ENCODE measurements around the gene SLIT3.

The SLIT3 gene

GRCh38 chr5:169098331-169099121 is 202.4 kb downstream of the SLIT3 start:
- Histone ChIP-seq H3K27ac (ENCODE audit: low read depth, low read length) (no peak overlapping the region), H3K27me3 (ENCODE audit: control insufficient read depth, low read length) (no peaks in the 10 kb centered on the region; the same call in 1 of the 2 replicates), H4K20me1 (ENCODE audit: control insufficient read depth, insufficient read depth, low read depth, low read length) (no peaks in the 10 kb centered on the region), H3K36me3 (ENCODE audit: control insufficient read depth, low read length) (no peaks in the 10 kb centered on the region), H3K4me1 (ENCODE audit: control insufficient read depth, low read length) (no peaks in the 10 kb centered on the region), H3K9me3 (ENCODE audit: control insufficient read depth, insufficient read depth, low read length) (no peaks in the 10 kb centered on the region), H3F3A (ENCODE audit: control insufficient read depth, insufficient read depth) (no peaks in the 10 kb centered on the region), H3K79me2 (ENCODE audit: control insufficient read depth, low read length) (no peaks in the 10 kb centered on the region), H3K4me2 (ENCODE audit: low read length) (no peak overlapping the region), H3K9me2 (replicated peaks; ENCODE audit: control insufficient read depth, low read length) (no peaks in the 10 kb centered on the region), H3K4me3 (ENCODE audit: low read length) (no peak overlapping the region)
- TF ChIP-seq CTCF (IDR thresholded peaks at IDR 0.05; ENCODE audit: low read depth, low read length, poor library complexity, severe bottlenecking) (no peak), EZH2phosphoT487 (IDR thresholded peaks at IDR 0.05; ENCODE audit: borderline replicate concordance, low read length) (no peak)

- H3F3A ChIP-seq (ENCODE audit: control insufficient read depth, insufficient read depth) = no peaks in the 10 kb centered on the region
- no peak overlapping the region for H3K4me2 ChIP-seq (ENCODE audit: low read length)
- H3K79me2 ChIP-seq (ENCODE audit: control insufficient read depth, low read length) = no peaks in the 10 kb centered on the region
- H3K9me2 ChIP-seq (replicated peaks; ENCODE audit: control insufficient read depth, low read length) = no peaks in the 10 kb centered on the region
- H3K4me3 ChIP-seq (ENCODE audit: low read length) = no peak overlapping the region
- H3K27me3 ChIP-seq (ENCODE audit: control insufficient read depth, low read length) = no peaks in the 10 kb centered on the region; the same call in 1 of the 2 replicates
- TF ChIP-seq EZH2phosphoT487 (IDR thresholded peaks at IDR 0.05; ENCODE audit: borderline replicate concordance, low read length) (no peak), CTCF (IDR thresholded peaks at IDR 0.05; ENCODE audit: low read depth, low read length, poor library complexity, severe bottlenecking) (no peak)
- no peaks in the 10 kb centered on the region for H3K4me1 ChIP-seq (ENCODE audit: control insufficient read depth, low read length)
- no peaks in the 10 kb centered on the region for H3K36me3 ChIP-seq (ENCODE audit: control insufficient read depth, low read length)
- H3K27ac ChIP-seq (ENCODE audit: low read depth, low read length) = no peak overlapping the region
- H3K9me3 ChIP-seq (ENCODE audit: control insufficient read depth, insufficient read depth, low read length) = no peaks in the 10 kb centered on the region
- no peaks in the 10 kb centered on the region for H4K20me1 ChIP-seq (ENCODE audit: control insufficient read depth, insufficient read depth, low read depth, low read length)
Observed at GRCh38 chr5:169097374-169098326, 203.3 kb downstream of the SLIT3 start.

- Histone ChIP-seq H3K4me2 (ENCODE audit: low read length) (no peak overlapping the region), H3K27me3 (ENCODE audit: control insufficient read depth, low read length) (no peaks in the 10 kb centered on the region; the same call in 1 of the 2 replicates), H3K36me3 (ENCODE audit: control insufficient read depth, low read length) (no peaks in the 10 kb centered on the region), H3K4me3 (ENCODE audit: low read length) (no peak overlapping the region), H3K4me1 (ENCODE audit: control insufficient read depth, low read length) (no peaks in the 10 kb centered on the region), H3K9me2 (replicated peaks; ENCODE audit: control insufficient read depth, low read length) (no peaks in the 10 kb centered on the region), H3F3A (ENCODE audit: control insufficient read depth, insufficient read depth) (no peaks in the 10 kb centered on the region), H3K27ac (ENCODE audit: low read depth, low read length) (no peak overlapping the region), H3K79me2 (ENCODE audit: control insufficient read depth, low read length) (no peaks in the 10 kb centered on the region), H3K9me3 (ENCODE audit: control insufficient read depth, insufficient read depth, low read length) (no peaks in the 10 kb centered on the region), H4K20me1 (ENCODE audit: control insufficient read depth, insufficient read depth, low read depth, low read length) (no peaks in the 10 kb centered on the region)
- no peak for TF ChIP-seq CTCF (IDR thresholded peaks at IDR 0.05; ENCODE audit: low read depth, low read length, poor library complexity, severe bottlenecking)
- TF ChIP-seq EZH2phosphoT487 (IDR thresholded peaks at IDR 0.05; ENCODE audit: borderline replicate concordance, low read length) = no peak
Observed at GRCh38 chr5:169095976-169096375, 205.0 kb downstream of the SLIT3 start.

Data from DOHH2 (cell line).